ENCODE results near the gene SPTSSB.

DNA sequence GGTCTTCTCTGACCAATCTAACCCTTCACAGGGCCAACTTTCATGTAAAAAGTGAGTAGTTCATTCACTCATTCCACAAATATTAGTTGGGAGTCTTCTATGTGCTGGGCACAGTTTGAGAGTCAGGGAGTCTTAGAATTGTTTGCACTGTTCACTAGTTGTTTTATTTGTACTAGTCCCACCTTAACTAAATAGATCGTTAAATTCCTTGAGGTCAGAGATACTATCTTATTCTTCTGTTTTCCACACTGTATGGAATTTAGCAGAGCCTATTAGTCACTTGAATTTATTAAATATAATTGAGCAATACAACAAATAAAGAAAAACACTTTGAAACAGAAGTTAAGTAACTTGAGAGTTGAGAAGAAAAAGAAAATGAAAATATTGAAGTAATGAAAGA is 40.8 kb upstream of the SPTSSB start:
- TF ChIP-seq, protein P1, sequence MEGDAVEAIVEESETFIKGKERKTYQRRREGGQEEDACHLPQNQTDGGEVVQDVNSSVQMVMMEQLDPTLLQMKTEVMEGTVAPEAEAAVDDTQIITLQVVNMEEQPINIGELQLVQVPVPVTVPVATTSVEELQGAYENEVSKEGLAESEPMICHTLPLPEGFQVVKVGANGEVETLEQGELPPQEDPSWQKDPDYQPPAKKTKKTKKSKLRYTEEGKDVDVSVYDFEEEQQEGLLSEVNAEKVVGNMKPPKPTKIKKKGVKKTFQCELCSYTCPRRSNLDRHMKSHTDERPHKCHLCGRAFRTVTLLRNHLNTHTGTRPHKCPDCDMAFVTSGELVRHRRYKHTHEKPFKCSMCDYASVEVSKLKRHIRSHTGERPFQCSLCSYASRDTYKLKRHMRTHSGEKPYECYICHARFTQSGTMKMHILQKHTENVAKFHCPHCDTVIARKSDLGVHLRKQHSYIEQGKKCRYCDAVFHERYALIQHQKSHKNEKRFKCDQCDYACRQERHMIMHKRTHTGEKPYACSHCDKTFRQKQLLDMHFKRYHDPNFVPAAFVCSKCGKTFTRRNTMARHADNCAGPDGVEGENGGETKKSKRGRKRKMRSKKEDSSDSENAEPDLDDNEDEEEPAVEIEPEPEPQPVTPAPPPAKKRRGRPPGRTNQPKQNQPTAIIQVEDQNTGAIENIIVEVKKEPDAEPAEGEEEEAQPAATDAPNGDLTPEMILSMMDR (IDR thresholded peaks at IDR 0.05), result no peak
- no peak for TF ChIP-seq POLR2A (IDR thresholded peaks at IDR 0.05)

Data from thyroid gland (tissue), 4 donors.